ENCODE results near the gene MIB2.

DNA sequence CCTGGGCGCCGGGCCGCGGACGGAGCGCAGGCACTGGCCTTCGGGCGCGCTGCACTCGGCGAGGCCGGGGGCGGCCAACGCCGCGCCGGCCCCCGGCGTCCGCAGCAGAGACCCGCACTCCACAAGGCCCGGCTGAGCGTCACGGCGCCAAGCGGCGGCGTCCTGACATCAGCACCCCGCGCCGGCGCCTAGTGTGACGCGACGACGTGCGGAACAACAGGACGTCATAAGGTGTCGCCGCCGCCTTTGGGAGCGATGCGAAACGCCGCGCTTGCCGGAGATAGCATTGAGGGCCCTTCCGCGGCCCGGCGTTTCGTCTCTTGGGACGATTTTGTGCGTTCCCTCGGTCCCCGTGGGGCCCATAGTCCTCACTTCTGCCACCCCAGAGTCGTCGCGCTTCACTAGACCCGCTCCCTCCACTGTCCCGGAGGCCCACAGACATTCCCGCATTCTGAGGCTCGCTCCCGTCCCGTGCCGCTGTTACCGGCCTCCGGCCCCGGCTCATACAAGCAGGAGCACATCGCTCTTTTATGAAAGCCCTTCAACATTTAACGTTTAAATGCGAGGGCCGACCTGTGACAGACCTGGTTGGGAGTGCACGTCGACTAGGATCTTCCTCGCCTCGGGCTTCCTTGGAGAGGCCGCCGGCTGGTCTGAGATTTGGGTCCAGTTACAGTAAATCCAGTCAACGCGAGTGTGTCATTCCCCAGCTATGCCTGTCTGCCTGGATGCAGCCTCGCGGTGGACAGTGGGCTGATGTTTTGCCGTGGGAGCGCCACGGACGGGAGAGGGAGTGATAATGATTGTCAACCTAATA lies 40.4 kb upstream of the MIB2 start, which contains the start of gene SSU72:
- TF ChIP-seq, protein P1, sequence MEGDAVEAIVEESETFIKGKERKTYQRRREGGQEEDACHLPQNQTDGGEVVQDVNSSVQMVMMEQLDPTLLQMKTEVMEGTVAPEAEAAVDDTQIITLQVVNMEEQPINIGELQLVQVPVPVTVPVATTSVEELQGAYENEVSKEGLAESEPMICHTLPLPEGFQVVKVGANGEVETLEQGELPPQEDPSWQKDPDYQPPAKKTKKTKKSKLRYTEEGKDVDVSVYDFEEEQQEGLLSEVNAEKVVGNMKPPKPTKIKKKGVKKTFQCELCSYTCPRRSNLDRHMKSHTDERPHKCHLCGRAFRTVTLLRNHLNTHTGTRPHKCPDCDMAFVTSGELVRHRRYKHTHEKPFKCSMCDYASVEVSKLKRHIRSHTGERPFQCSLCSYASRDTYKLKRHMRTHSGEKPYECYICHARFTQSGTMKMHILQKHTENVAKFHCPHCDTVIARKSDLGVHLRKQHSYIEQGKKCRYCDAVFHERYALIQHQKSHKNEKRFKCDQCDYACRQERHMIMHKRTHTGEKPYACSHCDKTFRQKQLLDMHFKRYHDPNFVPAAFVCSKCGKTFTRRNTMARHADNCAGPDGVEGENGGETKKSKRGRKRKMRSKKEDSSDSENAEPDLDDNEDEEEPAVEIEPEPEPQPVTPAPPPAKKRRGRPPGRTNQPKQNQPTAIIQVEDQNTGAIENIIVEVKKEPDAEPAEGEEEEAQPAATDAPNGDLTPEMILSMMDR (IDR thresholded peaks at IDR 0.05) = no peak
- peak in 3 of 4 donors; percentile 80 to 95 (median 92) for TF ChIP-seq POLR2A (IDR thresholded peaks at IDR 0.05)

Data from esophagus squamous epithelium (tissue), 4 donors.